Ectodermal cell (in vitro differentiated cells): ENCODE results near the gene AMIGO1.

Experiments used
- H3K27ac ChIP-seq: 2 replicates; pipeline ENCODE4 v1.7.0; 2013; ENCODE audit warnings: mild to moderate bottlenecking, low read depth, low read length; ENCODE audit not compliant: insufficient read depth, poor library complexity, severe bottlenecking
- H3K27me3 ChIP-seq: 2 replicates; pipeline ENCODE4 v1.7.0; 2013; ENCODE audit warnings: mild to moderate bottlenecking, low read length; ENCODE audit not compliant: insufficient read depth, control insufficient read depth, poor library complexity, severe bottlenecking
- H3K36me3 ChIP-seq: one replicate; pipeline ENCODE4 v1.7.0; 2013; ENCODE audit warnings: low read length; ENCODE audit not compliant: control insufficient read depth, insufficient read depth
- H3K4me1 ChIP-seq: one replicate; pipeline ENCODE4 v1.7.0; 2013; ENCODE audit warnings: low read length; ENCODE audit not compliant: control insufficient read depth, insufficient read depth
- H3K4me3 ChIP-seq: 2 replicates; pipeline ENCODE4 v1.7.0; 2013; ENCODE audit warnings: low read depth, low read length, control low read depth; ENCODE audit not compliant: insufficient read depth
- H3K9me3 ChIP-seq: 2 replicates; pipeline ENCODE4 v1.7.0; 2013; ENCODE audit warnings: mild to moderate bottlenecking, low read length, moderate library complexity; ENCODE audit not compliant: control insufficient read depth
- WGBS, 2 experiments: methylation state at CpG; one replicate each; pipeline ENCODE4 v1.1.7; 2013; ENCODE audit warnings: missing lambda C conversion rate in 2 of 2; 5-methylcytosine and 5-hydroxymethylcytosine counted together

Gene AMIGO1

GRCh38 chr1:109521002-109521951 is 11.8 kb upstream of the AMIGO1 start:
- Histone ChIP-seq H3K4me1 (no peaks in the 10 kb centered on the region), H3K4me3 (no peak overlapping the region), H3K27me3 (peaks cover 1% of the 10 kb centered on the region), H3K27ac (no peak overlapping the region), H3K36me3 (no peaks in the 10 kb centered on the region), H3K9me3 (no peaks in the 10 kb centered on the region)
- 88% methylated on average over 14 of the region's 14 CpGs for WGBS, 2 experiments

GRCh38 chr1:109517337-109517736 is 7.8 kb upstream of the AMIGO1 start:
- H3K4me3 ChIP-seq = no peak overlapping the region
- no peaks in the 10 kb centered on the region for H3K4me1 ChIP-seq
- H3K27me3 ChIP-seq = peaks cover 10% of the 10 kb centered on the region
- 92 to 93% methylated on average over 5 of the region's 5 CpGs for WGBS, 2 experiments
- H3K36me3 ChIP-seq = no peaks in the 10 kb centered on the region
- no peak overlapping the region for H3K27ac ChIP-seq
- H3K9me3 ChIP-seq = no peaks in the 10 kb centered on the region

GRCh38 chr1:109516872-109517271 is 7.3 kb upstream of the AMIGO1 start:
- H3K27ac ChIP-seq = no peak overlapping the region
- 88 to 90% methylated on average over 5 of the region's 5 CpGs for WGBS, 2 experiments

GRCh38 chr1:109514846-109515245 is 5.3 kb upstream of the AMIGO1 start:
- Histone ChIP-seq H3K27ac (no peak overlapping the region), H3K36me3 (no peaks in the 10 kb centered on the region), H3K4me3 (no peak overlapping the region), H3K4me1 (peaks cover 7% of the 10 kb centered on the region), H3K27me3 (peaks cover 35% of the 10 kb centered on the region), H3K9me3 (no peaks in the 10 kb centered on the region)
- 86 to 96% methylated on average over 3 of the region's 3 CpGs for WGBS, 2 experiments

More at GRCh38 chr1:109516872-109517271, 7.3 kb upstream of the AMIGO1 start:
- Histone ChIP-seq H3K4me3 (no peak overlapping the region), H3K36me3 (no peaks in the 10 kb centered on the region), H3K9me3 (no peaks in the 10 kb centered on the region), H3K4me1 (no peaks in the 10 kb centered on the region), H3K27me3 (peaks cover 15% of the 10 kb centered on the region)

GRCh38 chr1:109513110-109513710 is 3.7 kb upstream of the AMIGO1 start:
- H3K27ac ChIP-seq = no peak overlapping the region
- peaks cover 11% of the 10 kb centered on the region for H3K4me1 ChIP-seq
- H3K9me3 ChIP-seq = no peaks in the 10 kb centered on the region
- WGBS, 2 experiments = 94 to 95% methylated on average over 1 to 2 of the region's 2 CpGs
- peaks cover 46% of the 10 kb centered on the region for H3K27me3 ChIP-seq
- no peaks in the 10 kb centered on the region for H3K36me3 ChIP-seq
- H3K4me3 ChIP-seq = no peak overlapping the region

DNA sequence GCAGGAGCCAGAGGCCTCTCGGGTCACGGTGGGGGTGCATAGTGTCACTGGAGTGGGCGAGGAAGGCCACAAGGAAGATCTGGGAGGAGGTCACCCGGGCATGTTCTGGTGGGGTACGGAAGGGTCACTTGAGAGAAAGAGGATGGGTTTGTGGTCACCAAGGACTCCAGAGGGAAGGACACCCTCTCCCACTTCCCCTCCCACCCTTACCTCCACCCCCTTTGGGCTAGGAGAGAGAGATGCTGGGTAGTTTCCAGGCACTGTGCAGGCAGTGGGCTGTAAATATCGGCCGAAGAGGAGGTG is 703 bp downstream of the AMIGO1 start:
- H3K27me3 ChIP-seq = peaks cover 50% of the 10 kb centered on the region
- 68 to 80% methylated on average over 5 to 7 of the region's 7 CpGs for WGBS, 2 experiments
- H3K9me3 ChIP-seq = no peaks in the 10 kb centered on the region
- H3K27ac ChIP-seq = no peak overlapping the region
- H3K4me1 ChIP-seq = peaks cover 11% of the 10 kb centered on the region
- H3K36me3 ChIP-seq = no peaks in the 10 kb centered on the region
- peak overlapping the region; percentile 54 for H3K4me3 ChIP-seq

GRCh38 chr1:109508001-109508872 is 1.3 kb downstream of the AMIGO1 start:
- no peak overlapping the region for H3K27ac ChIP-seq
- WGBS, 2 experiments = 92% methylated on average over 25 of the region's 25 CpGs
- peaks cover 50% of the 10 kb centered on the region for H3K27me3 ChIP-seq
- no peaks in the 10 kb centered on the region for H3K9me3 ChIP-seq
- no peak overlapping the region for H3K4me3 ChIP-seq
- peaks cover 11% of the 10 kb centered on the region for H3K4me1 ChIP-seq
- no peaks in the 10 kb centered on the region for H3K36me3 ChIP-seq

DNA sequence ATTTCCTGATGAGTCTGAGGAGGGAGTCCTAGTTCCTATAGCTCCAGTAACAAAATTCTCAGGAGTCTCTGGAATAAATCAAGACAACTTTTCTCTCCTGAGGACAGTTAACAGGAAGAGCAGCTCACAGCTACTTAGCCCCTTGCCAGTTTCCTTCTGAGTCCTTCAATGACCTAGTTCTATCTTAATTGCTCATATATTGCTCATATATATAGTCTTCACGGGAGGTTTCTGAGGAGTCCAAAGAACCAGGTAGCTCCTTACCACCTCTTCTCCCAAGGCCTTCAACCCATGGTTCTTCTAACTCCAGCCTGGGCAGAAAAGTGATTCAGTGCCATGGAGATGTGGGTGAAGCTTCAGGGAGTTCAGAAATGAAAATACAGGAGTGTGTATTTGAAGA is 4.6 kb downstream of the AMIGO1 start:
- Histone ChIP-seq H3K27me3 (peaks cover 19% of the 10 kb centered on the region), H3K9me3 (no peaks in the 10 kb centered on the region), H3K27ac (no peak overlapping the region), H3K4me1 (peaks cover 4% of the 10 kb centered on the region), H3K36me3 (no peaks in the 10 kb centered on the region), H3K4me3 (no peak overlapping the region)
- WGBS, 2 experiments = 82 to 90% methylated on average over 1 of the region's 1 CpG

GRCh38 chr1:109503935-109504334 is 5.6 kb downstream of the AMIGO1 start:
- H3K4me1 ChIP-seq = peaks cover 5% of the 10 kb centered on the region
- H3K36me3 ChIP-seq = no peaks in the 10 kb centered on the region
- no peak overlapping the region for H3K27ac ChIP-seq
- no peaks in the 10 kb centered on the region for H3K9me3 ChIP-seq
- H3K27me3 ChIP-seq = peaks cover 11% of the 10 kb centered on the region
- H3K4me3 ChIP-seq = no peak overlapping the region
- 91 to 95% methylated on average over 5 of the region's 5 CpGs for WGBS, 2 experiments

DNA sequence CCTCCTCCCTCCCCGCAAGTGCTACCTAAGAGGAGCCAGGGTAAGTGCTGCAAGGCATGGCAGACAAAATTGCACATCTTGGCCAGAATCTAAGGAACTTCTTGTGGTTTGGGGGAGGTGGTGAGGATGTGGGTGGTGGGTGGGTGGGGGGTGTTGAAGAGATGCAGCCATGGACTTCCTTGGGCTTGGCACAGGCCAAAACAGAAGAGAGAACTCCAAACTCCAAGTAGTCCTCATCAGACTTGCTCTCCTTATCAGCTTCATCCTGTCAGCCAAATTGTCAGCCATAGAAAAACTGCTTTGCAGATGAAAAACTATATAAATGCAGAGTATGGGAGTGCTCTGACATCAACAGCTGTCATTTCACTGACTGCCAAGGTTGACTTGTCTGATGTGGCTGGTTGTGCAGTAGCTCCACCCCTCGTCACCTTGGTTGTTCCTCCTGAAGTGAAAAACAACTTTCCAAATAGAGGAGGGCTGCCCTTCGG is 7.1 kb downstream of the AMIGO1 start:
- no peaks in the 10 kb centered on the region for H3K36me3 ChIP-seq
- H3K4me3 ChIP-seq = no peak overlapping the region
- H3K27ac ChIP-seq = no peak overlapping the region
- H3K4me1 ChIP-seq = peaks cover 11% of the 10 kb centered on the region
- no peaks in the 10 kb centered on the region for H3K9me3 ChIP-seq
- H3K27me3 ChIP-seq = peaks cover under 1% of the 10 kb centered on the region
- 84 to 89% methylated on average over 3 of the region's 3 CpGs for WGBS, 2 experiments
